ENCODE results near the gene NCOA6.

DNA sequence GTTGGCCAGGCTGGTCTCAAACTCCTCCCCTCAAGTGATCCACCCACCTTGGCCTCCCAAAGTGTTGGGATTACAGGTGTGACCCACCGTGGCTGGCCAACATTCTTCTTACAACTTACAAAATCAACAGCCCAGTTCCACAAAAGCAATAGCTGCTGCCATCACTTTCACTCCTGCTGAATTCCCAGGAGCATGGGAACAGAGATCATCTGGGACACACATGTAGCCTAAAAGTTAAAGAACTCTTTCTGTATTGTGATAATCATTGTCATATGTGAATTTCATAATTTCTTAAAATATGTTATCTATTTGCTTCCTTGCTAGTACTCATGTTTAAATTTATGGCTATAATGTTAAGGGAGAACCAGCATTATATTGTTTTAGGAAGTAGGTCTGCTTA is 51.7 kb downstream of the NCOA6 start:
- TF ChIP-seq, protein P1, sequence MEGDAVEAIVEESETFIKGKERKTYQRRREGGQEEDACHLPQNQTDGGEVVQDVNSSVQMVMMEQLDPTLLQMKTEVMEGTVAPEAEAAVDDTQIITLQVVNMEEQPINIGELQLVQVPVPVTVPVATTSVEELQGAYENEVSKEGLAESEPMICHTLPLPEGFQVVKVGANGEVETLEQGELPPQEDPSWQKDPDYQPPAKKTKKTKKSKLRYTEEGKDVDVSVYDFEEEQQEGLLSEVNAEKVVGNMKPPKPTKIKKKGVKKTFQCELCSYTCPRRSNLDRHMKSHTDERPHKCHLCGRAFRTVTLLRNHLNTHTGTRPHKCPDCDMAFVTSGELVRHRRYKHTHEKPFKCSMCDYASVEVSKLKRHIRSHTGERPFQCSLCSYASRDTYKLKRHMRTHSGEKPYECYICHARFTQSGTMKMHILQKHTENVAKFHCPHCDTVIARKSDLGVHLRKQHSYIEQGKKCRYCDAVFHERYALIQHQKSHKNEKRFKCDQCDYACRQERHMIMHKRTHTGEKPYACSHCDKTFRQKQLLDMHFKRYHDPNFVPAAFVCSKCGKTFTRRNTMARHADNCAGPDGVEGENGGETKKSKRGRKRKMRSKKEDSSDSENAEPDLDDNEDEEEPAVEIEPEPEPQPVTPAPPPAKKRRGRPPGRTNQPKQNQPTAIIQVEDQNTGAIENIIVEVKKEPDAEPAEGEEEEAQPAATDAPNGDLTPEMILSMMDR (IDR thresholded peaks at IDR 0.05; ENCODE audit: poor library complexity, severe bottlenecking) = no peak
- no peak for TF ChIP-seq EZH2 (IDR thresholded peaks at IDR 0.05; ENCODE audit: borderline replicate concordance, insufficient read depth, low read length, poor library complexity, severe bottlenecking)
- no peak for TF ChIP-seq EP300 (conservative IDR thresholded peaks at IDR 0.05; ENCODE audit: poor library complexity, severe bottlenecking)
